Fibroblast of lung (primary cell): Measurements from ENCODE around the gene TBPL2.

Source experiments
- EZH2 ChIP-seq: IDR thresholded peaks from 2 replicates; pipeline ENCODE4 v1.5.1; 2012; ENCODE audit warnings: low read length, control low read depth, mild to moderate bottlenecking; ENCODE audit errors: missing control alignments
- TF ChIP-seq, protein P1 (sequence below), 2 donors: IDR thresholded peaks in 1 of 2; conservative IDR thresholded peaks in 1 of 2; 1 replicate in 1 of 2; 2 replicates in 1 of 2; pipeline ENCODE4 v1.5.1; 2011 to 2012; ENCODE audit warnings: low read length in 2 of 2, control low read depth in 1 of 2, inconsistent platforms in 1 of 2, low read depth in 1 of 2, mild to moderate bottlenecking in 1 of 2

DNA sequence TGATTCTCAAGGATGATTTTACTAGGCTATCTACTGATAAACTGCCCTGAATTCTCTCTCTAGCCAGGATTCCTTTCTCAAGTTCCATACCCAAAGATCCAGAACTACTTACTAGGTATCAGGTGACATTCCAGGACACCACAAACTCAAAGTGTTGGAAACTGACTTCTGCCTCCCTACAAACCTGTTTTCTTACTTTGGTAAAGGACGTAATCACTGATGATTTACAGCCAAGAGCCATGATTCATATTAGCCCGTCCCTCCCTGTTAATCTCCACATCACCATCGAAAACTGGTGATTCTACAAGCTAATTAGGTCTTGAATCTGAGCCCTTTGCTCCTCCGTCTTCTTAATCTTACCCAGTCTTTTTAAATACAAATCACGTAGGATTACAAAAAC lies 27.7 kb downstream of the TBPL2 start:
- TF ChIP-seq, protein P1, sequence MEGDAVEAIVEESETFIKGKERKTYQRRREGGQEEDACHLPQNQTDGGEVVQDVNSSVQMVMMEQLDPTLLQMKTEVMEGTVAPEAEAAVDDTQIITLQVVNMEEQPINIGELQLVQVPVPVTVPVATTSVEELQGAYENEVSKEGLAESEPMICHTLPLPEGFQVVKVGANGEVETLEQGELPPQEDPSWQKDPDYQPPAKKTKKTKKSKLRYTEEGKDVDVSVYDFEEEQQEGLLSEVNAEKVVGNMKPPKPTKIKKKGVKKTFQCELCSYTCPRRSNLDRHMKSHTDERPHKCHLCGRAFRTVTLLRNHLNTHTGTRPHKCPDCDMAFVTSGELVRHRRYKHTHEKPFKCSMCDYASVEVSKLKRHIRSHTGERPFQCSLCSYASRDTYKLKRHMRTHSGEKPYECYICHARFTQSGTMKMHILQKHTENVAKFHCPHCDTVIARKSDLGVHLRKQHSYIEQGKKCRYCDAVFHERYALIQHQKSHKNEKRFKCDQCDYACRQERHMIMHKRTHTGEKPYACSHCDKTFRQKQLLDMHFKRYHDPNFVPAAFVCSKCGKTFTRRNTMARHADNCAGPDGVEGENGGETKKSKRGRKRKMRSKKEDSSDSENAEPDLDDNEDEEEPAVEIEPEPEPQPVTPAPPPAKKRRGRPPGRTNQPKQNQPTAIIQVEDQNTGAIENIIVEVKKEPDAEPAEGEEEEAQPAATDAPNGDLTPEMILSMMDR (conservative IDR thresholded peaks at IDR 0.05 in 1 of 2, IDR thresholded peaks at IDR 0.05 in 1 of 2; ENCODE audit: low read depth in 1 of 2, low read length in 2 of 2): no peak
- no peak for TF ChIP-seq EZH2
